Measurements from ENCODE around the gene EPHA7. TPM values are rescaled to one million over a fixed set of nuclear protein-coding genes. Genes with fewer than 3 reads are reported as not detected.
A peak's percentile ranks its signal among the peaks of the same experiment; 100 is the strongest.

The EPHA7 gene
- total RNA-seq, 1 donor from 2014 or later = 0.40 TPM

DNA sequence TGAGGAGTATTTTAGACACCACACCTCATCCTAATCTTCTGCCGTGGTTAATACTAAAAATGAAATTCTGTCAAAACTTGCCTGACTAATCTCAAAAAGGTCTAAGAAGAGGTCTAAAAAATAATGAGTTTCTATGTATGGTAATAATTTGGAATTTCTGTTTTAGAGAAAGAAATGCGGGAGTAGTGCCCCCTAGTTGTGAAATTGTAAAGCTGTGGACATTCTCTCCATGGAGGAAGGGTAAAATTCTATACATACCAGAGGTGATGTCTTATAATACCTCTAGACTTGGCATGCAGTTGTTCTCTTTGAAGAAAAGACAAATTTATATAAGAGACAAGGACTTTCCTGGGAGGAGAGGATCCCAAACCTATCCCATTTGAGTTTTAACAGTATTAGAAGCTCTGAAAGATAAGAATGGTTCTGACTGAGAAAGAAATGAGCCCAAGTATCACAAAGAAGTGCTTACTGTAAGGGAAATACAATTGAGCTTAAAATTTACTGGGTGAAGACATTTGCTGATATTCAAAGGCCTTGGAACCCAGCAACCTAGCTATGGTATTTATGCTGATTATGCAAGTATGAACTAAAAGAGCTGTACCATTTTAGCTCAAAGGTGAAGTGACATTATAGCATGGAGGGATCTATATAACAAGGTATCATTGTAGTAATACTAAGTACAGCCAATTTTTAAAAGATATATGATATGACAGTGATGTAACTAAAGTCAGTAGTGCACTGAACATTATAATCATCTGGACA, 5.1 kb upstream of the EPHA7 start:
- DNase-seq (ENCODE audit: low read depth) = no peak
- TF ChIP-seq, protein P1, sequence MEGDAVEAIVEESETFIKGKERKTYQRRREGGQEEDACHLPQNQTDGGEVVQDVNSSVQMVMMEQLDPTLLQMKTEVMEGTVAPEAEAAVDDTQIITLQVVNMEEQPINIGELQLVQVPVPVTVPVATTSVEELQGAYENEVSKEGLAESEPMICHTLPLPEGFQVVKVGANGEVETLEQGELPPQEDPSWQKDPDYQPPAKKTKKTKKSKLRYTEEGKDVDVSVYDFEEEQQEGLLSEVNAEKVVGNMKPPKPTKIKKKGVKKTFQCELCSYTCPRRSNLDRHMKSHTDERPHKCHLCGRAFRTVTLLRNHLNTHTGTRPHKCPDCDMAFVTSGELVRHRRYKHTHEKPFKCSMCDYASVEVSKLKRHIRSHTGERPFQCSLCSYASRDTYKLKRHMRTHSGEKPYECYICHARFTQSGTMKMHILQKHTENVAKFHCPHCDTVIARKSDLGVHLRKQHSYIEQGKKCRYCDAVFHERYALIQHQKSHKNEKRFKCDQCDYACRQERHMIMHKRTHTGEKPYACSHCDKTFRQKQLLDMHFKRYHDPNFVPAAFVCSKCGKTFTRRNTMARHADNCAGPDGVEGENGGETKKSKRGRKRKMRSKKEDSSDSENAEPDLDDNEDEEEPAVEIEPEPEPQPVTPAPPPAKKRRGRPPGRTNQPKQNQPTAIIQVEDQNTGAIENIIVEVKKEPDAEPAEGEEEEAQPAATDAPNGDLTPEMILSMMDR (conservative IDR thresholded peaks at IDR 0.05; ENCODE audit: low read depth, low read length) = peak; percentile 69
- no peak overlapping the region for H3K4me3 ChIP-seq (ENCODE audit: low read depth, low read length)

DNA sequence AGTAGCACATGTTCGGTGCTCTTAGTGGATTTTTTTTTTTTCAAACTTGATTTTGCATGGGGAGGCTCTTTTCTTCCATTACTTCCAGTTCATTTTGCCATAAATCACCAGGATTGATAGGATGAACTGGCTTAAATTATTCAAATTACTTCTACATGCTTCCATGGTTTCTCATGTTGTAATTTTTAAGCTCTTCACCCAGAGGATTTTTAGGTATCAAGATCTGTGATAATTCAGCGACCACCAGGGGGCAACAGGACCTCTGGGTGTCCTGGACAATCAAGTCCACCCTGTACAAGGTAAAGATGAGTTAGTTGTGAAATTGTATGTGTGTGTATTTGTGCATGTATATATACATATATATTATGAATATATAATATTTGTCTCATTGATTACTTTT, 4.2 kb upstream of the EPHA7 start:
- no peak overlapping the region for H3K4me3 ChIP-seq (ENCODE audit: low read depth, low read length)
- TF ChIP-seq, protein P1 (conservative IDR thresholded peaks at IDR 0.05; ENCODE audit: low read depth, low read length) = peak; percentile 70
- DNase-seq (ENCODE audit: low read depth) = no peak

DNA sequence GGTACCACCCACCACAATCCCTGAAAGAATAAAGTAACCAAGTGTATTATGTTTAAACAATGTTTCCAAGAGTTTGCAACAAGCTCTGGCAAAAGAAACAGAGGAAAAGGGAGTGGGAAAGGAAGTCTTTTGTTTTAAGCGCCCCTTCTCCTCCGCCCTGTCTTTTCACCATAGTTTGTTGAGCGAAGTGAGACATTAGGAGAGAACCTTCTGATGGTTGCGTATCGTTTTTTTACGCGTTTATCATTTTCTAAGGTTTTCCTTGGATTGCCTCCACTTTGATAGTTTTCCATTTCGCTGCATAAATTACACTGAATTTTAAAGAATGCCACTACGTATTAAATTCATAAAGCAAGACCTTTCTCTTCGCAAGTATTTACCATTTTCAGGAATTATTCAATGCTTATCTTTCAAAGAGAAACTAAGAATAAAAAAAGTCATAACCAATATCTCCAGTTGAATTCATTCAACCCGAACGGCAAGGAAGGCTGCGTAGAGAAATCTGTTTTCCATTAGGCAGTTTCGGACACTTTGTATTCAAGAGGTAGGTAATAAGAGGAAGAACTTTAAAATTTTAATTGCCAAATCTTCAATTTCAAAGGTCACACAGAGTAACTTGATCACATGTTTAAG, 920 bp upstream of the EPHA7 start:
- peak overlapping the region; percentile 76 for H3K4me3 ChIP-seq (ENCODE audit: low read depth, low read length)
- TF ChIP-seq, protein P1 (conservative IDR thresholded peaks at IDR 0.05; ENCODE audit: low read depth, low read length) = no peak
- no peak for DNase-seq (ENCODE audit: low read depth)

DNA sequence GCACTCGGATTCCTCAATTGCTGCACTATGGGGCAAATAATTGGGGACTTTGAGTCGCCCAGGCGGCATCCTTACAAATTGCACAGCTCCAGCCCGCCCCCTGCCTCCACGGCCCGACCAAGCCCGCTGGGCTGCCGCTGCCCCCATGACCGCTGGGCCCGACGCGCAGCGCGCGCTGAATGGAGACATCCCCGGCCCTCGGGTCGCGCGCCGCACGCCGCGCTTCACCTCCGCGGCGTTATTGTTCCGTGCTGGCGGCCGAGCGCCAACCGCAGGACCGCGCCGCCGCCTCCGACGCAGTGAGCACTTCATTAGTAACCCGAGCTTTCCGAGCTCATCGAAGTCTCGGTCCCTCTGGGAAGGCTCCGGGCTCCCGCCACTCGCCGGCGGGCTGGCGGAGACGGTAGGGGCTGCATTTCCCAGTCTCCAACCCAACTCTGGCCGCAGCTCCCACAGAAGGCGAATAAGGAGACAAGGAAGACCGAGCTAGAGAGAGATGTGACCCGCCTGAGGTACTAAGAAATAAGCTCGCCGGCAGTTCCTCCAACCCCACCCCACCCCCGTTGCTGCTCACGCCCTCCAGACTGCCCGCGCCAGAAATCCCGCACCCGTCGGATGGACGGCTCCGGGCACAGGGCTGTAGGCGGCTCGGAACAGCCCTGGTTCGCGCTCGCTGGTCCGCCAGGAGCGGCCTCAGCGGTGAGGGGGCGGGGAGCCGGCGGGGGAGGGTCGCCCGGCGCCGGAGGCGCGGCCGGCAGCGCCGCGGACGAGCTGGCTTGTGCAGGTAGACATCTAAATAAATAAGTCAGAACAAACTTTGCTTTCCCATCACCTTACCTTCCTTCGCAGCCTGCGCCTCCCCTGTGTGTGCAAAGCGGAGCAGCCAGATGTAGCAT, 703 bp downstream of the EPHA7 start:
- H3K4me3 ChIP-seq (ENCODE audit: low read depth, low read length) = peak overlapping the region; percentile 76
- TF ChIP-seq, protein P1 (conservative IDR thresholded peaks at IDR 0.05; ENCODE audit: low read depth, low read length) = peak; percentile 13
- DNase-seq (ENCODE audit: low read depth) = no peak

DNA sequence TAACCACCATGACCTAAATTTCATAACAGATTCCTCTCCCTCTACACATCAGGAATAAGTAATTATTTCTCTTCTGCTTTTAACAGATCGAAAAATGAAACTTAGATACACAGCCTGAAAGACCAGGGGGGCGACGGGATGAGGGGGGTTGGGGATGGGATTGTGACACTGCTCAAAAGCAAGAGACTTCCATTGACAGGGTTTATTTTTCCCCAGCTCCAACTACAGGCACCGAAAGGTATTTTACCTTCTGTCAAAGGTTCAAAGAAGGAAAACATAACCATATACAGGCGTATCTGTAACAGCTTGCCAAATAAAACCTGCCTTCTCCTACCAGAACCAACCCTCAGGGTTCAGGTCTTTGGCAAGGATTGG, 1.3 kb downstream of the EPHA7 start:
- TF ChIP-seq, protein P1 (conservative IDR thresholded peaks at IDR 0.05; ENCODE audit: low read depth, low read length) = no peak
- peak overlapping the region; percentile 76 for H3K4me3 ChIP-seq (ENCODE audit: low read depth, low read length)
- DNase-seq (ENCODE audit: low read depth) = no peak

DNA sequence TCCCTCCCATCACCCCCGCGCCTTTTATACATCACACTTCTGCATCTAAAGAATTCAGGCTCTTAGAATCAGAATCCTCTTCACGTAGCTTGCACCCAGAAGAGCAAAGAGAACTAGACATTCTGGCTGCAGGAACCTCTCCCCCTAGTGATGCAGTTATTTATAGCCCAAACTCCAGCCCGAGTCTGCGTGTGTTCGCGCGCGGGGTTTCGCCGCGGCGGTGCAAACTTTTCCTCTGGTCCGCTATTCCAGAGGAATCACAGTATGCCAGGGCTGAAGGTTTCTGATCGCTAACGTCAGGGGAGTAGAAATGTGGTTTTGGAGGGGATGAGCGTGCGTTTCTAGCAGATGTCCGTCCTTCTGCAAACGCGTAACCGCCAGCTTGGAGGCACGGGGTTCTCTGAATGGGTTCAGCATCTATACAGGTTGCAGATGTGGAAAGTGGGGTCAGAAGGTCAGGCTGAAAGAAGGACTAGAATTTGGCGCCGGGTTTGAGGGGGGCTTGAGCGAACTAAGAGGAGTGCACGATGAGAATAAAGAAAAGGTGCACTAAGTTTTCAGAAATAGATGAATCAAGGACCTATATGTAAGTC, 1.8 kb downstream of the EPHA7 start:
- H3K4me3 ChIP-seq (ENCODE audit: low read depth, low read length) = peak overlapping the region; percentile 76
- no peak for DNase-seq (ENCODE audit: low read depth)
- TF ChIP-seq, protein P1 (conservative IDR thresholded peaks at IDR 0.05; ENCODE audit: low read depth, low read length) = peak; percentile 30
